Skeletal muscle tissue (tissue), 4 donors: ENCODE data around the gene FKBP7. TPM values are rescaled to one million over a fixed set of nuclear protein-coding genes. Genes with fewer than 3 reads are reported as not detected.
"Not testable (repeated sequence)": the region's sequence is repeated elsewhere in the genome, so short reads cannot be mapped to it uniquely, and the experiment has no call there.

ENCODE experiments used
- H3K27ac ChIP-seq: one replicate; pipeline ENCODE4 v1.7.0; 2013; ENCODE audit warnings: mild to moderate bottlenecking, low read depth, low read length, inconsistent platforms
- H3K27me3 ChIP-seq, 3 donors: one replicate each; pipeline ENCODE4 v1.7.0; 2013; ENCODE audit warnings: low read length in 3 of 3; ENCODE audit not compliant: control insufficient read depth in 3 of 3, insufficient read depth in 3 of 3
- H3K36me3 ChIP-seq, 3 donors: one replicate each; pipeline ENCODE4 v1.7.0; 2013; ENCODE audit warnings: low read length in 3 of 3; ENCODE audit not compliant: control insufficient read depth in 3 of 3, insufficient read depth in 3 of 3
- H3K4me1 ChIP-seq, 3 donors: one replicate each; pipeline ENCODE4 v1.7.0; 2013; ENCODE audit warnings: low read length in 3 of 3, mild to moderate bottlenecking in 3 of 3; ENCODE audit not compliant: control insufficient read depth in 3 of 3, insufficient read depth in 3 of 3
- H3K4me3 ChIP-seq, 3 donors: one replicate each; pipeline ENCODE4 v1.7.0; 2013; ENCODE audit warnings: low read length in 3 of 3
- H3K9ac ChIP-seq, 3 donors: one replicate each; pipeline ENCODE4 v1.7.0; 2013; ENCODE audit warnings: low read length in 3 of 3, mild to moderate bottlenecking in 3 of 3, moderate library complexity in 2 of 3, low read depth in 1 of 3
- H3K9me3 ChIP-seq, 3 donors: one replicate each; pipeline ENCODE4 v1.7.0; 2013; ENCODE audit warnings: low read length in 3 of 3; ENCODE audit not compliant: control insufficient read depth in 3 of 3
- total RNA-seq: library from RNA; depleted of rRNA; stranded (reverse); fragments of >200 nt; gene quantifications from one replicate; pipeline ENCODE4 v1.2.3, GENCODE V29; 2014
- donor health status: Osteomylitis.

The FKBP7 gene
- 35.0 TPM for total RNA-seq

DNA sequence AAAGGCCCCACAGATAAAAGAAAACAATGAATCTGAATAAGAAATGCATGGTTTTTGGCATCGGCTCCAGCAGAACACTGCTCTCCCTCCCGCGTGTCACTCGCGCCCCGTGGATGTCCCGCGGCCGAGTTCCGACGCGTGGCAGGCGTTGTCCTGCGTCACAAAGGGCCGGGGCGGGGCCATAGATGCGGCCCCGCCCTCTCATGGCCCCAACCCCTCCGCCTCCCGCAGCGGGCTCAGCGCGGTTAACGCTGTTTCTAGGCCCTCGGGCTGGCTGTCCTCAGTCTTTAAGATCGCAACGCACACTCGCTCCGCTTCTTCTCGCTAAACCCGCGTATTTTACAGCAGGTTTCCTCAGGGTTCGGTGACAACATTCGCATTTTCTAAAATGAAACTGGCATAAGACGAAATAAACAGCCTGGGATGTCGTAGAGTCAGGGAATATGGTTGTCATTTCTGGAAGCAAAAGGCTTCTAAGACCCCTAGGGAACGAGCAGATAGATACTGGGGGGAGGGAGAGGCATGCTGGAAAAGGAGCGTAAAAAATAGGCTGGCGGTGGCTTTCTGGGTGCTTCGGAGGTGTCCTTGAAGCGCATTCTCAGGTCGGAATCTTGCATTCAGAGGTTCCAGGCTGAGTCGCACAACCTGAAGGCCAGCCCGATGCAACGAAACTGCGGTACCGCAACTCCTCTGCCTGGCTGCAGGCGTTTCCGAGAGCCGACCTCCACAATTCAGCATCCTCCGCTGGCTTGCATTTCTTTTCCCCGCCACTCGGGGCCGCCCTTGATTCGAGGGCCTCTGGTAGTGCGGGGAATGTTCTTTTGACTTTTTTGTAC is at the start of gene FKBP7:
FKBP7 (minus strand) TSS at position 162 of the 836 bp plus-strand sequence; CDS start at position 61, 101 bp downstream.
- Histone ChIP-seq H3K9me3 (no peaks in the 10 kb centered on the region), H3K4me1 (peaks cover 23 to 28% (median 28%) of the 10 kb centered on the region in 3 donors), H3K27me3 (no peaks in the 10 kb centered on the region), H3K4me3 (peak within 1 kb of the TSS; percentile 72 to 98 (median 94)), H3K36me3 (no peaks in the 10 kb centered on the region), H3K9ac (peak within 1 kb of the TSS; percentile 73 to 97 (median 89)), H3K27ac (peak within 1 kb of the TSS; percentile 76)

DNA sequence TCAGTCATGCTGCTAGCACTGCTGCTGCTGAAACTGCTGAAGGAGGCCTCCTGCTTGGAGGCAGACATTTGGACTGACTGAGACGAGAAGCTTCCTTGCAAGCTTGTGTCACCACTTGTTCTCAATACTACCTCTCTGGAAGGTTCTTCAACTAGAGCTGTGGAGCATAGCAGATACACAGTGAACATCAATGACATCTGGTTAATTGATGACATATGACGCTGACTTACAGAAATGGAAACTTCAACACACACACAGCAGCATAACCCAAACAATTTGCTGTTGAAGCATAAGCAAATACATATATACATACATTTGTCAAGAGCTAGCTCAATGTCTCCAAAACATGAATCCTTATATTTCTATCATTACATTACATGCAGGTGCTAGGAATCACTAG is 49.2 kb upstream of the FKBP7 start:
- no peak overlapping the region for H3K4me3 ChIP-seq
- H3K36me3 ChIP-seq: peaks cover 58 to 68% (median 67%) of the 10 kb centered on the region in 3 donors
- peaks cover 0 to 14% (median 0%) of the 10 kb centered on the region in 3 donors for H3K4me1 ChIP-seq
- H3K9ac ChIP-seq: no peak overlapping the region
- no peaks in the 10 kb centered on the region for H3K9me3 ChIP-seq
- H3K27ac ChIP-seq: no peak overlapping the region
- no peaks in the 10 kb centered on the region for H3K27me3 ChIP-seq

DNA sequence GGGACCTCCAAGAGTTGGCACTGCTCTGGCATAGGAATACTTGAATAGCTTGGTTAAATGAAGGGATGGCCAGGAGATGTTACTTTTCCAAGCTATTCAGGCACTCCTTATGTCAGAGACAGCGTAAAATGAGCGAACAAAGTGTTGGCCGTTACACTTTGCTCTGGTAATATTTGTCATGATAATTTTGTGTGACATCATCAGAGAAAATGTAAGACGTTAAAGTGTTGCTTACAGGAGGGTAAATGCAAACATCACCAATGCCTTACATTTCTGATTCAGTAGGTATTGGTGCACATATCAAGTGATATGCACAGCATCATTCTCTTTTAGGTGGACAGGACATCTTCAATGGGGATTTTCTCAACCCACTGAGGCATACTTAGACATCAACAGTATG is 47.9 kb upstream of the FKBP7 start:
- Histone ChIP-seq H3K36me3 (peaks cover 45 to 55% (median 53%) of the 10 kb centered on the region in 3 donors), H3K27me3 (no peaks in the 10 kb centered on the region), H3K27ac (no peak overlapping the region), H3K9me3 (no peaks in the 10 kb centered on the region), H3K9ac (no peak overlapping the region), H3K4me1 (peaks cover 0 to 11% (median 0%) of the 10 kb centered on the region in 3 donors), H3K4me3 (no peak overlapping the region)

GRCh38 chr2:178525460-178525859 is 47.1 kb upstream of the FKBP7 start:
- not testable (repeated sequence) for H3K27me3 ChIP-seq, H3K9me3 ChIP-seq, H3K27ac ChIP-seq, H3K9ac ChIP-seq, H3K4me1 ChIP-seq, H3K4me3 ChIP-seq
- peaks cover 37 to 47% (median 45%) of the 10 kb centered on the region in 3 donors for H3K36me3 ChIP-seq

DNA sequence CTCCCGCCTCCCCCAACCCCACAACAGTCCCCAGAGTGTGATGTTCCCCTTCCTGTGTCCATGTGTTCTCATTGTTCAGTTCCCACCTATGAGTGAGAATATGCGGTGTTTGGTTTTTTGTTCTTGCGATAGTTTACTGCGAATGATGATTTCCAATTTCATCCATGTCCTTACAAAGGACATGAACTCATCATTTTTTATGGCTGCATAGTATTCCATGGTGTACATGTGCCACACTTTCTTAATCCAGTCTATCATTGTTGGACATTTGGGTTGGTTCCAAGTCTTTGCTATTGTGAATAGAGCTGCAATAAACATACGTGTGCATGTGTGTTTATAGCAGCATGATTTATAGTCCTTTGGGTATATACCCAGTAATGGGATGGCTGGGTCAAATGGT is 46.6 kb upstream of the FKBP7 start:
- H3K4me3 ChIP-seq, H3K9me3 ChIP-seq, H3K27ac ChIP-seq, H3K4me1 ChIP-seq, H3K9ac ChIP-seq, H3K27me3 ChIP-seq: not testable (repeated sequence)
- H3K36me3 ChIP-seq: peaks cover 32 to 43% (median 41%) of the 10 kb centered on the region in 3 donors

DNA sequence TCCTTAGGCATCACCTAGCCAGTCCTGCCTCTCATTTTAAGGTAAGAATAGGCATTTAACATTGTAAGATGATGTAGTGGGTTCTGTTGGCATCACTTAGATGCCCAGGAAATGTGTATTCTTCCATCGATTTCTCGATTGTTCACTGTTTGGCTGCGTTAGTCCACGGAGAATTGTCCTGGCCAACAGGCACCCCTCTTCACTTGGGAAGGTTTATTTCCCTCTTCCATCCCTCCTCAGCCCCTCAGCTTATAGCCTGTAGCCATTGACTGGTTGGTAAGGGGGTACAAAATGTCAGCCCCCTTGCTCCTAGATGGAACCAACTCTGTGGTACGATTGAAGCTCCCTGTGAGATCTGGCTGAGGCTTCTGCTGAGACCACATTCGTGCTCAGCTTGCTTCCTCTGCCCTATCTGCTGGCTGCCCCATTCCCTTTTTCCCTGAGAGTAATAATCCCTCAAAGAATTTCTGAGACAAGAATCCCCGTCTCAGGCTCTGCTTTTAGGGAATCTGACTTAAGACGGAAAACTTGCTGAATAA is 45.3 kb upstream of the FKBP7 start:
- Histone ChIP-seq H3K4me3 (peak overlapping the region; percentile 59 to 83 (median 67)), H3K9me3 (no peaks in the 10 kb centered on the region), H3K9ac (peak overlapping the region; percentile 46 to 77 (median 75)), H3K36me3 (peaks cover 26 to 31% (median 27%) of the 10 kb centered on the region in 3 donors), H3K4me1 (peaks cover 0 to 2% (median 0%) of the 10 kb centered on the region in 3 donors), H3K27ac (peak overlapping the region; percentile 49), H3K27me3 (no peaks in the 10 kb centered on the region)

- peak overlapping the region; percentile 46 to 77 (median 75) for H3K9ac ChIP-seq
- H3K27ac ChIP-seq: peak overlapping the region; percentile 49
Measured at GRCh38 chr2:178522950-178523595, 44.7 kb upstream of the FKBP7 start.

GRCh38 chr2:178521304-178522150 is 43.1 kb upstream of the FKBP7 start:
- Histone ChIP-seq H3K9me3 (no peaks in the 10 kb centered on the region), H3K9ac (no peak overlapping the region), H3K27me3 (no peaks in the 10 kb centered on the region), H3K27ac (no peak overlapping the region), H3K36me3 (peaks cover 6 to 15% (median 9%) of the 10 kb centered on the region in 3 donors), H3K4me1 (no peaks in the 10 kb centered on the region), H3K4me3 (no peak overlapping the region)

More at GRCh38 chr2:178522950-178523595, 44.7 kb upstream of the FKBP7 start:
- peaks cover 20 to 30% (median 24%) of the 10 kb centered on the region in 3 donors for H3K36me3 ChIP-seq
- peak overlapping the region; percentile 59 to 83 (median 67) for H3K4me3 ChIP-seq
- no peaks in the 10 kb centered on the region for H3K27me3 ChIP-seq
- H3K4me1 ChIP-seq: no peaks in the 10 kb centered on the region
- H3K9me3 ChIP-seq: no peaks in the 10 kb centered on the region

DNA sequence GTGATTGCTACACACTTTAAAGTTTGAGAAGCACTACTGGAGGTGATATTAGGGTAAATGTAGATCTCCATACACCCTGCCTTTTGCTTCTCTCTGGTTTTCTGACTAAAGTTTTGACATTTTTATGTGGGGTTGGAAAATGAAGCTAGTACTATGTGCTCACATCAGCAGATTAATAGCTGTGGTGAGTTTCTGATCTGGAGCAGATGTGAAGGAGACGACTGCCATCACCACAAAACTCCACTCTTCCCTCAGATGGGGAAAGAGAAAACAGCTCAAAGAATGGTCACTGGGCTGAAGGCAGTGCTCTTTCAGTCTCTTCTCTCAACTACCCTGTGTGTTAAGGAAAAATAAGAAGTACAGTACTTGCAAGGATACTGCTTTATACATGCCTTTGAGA is 39.1 kb upstream of the FKBP7 start:
- no peaks in the 10 kb centered on the region for H3K4me1 ChIP-seq
- H3K4me3 ChIP-seq: no peak overlapping the region
- no peaks in the 10 kb centered on the region for H3K27me3 ChIP-seq
- H3K9me3 ChIP-seq: no peaks in the 10 kb centered on the region
- H3K9ac ChIP-seq: no peak overlapping the region
- H3K27ac ChIP-seq: no peak overlapping the region
- H3K36me3 ChIP-seq: peaks cover 0 to 6% (median 6%) of the 10 kb centered on the region in 3 donors
